A673 (cell line): ENCODE results near the gene AGRN.

Experiments used
- CTCF ChIP-seq: fragments of 300-800, 200-600 bp; sonication (generic); conservative IDR thresholded peaks from 2 replicates; pipeline ENCODE4 v1.5.1; 2017; ENCODE audit warnings: low read depth, mild to moderate bottlenecking, antibody characterized with exemption, low read length, moderate library complexity, mixed read lengths
- EZH2 ChIP-seq: fragments of 200-600 bp; sonication (generic); IDR thresholded peaks from 2 replicates; pipeline ENCODE4 v1.6.1; 2017; ENCODE audit warnings: borderline replicate concordance, low read depth, mild to moderate bottlenecking, mixed read lengths, antibody characterized with exemption, low read length; ENCODE audit not compliant: poor library complexity, severe bottlenecking

- no peak for TF ChIP-seq CTCF
- no peak for TF ChIP-seq EZH2
Measured at GRCh38 chr1:985126-985525, 34.8 kb upstream of the AGRN start.
